DMS114 treated with DMSO at 0.1 percent for 48 hours (cell line): ENCODE measurements around the gene C6orf132.

Source experiments
- DNase-seq: peaks from one replicate; lab custom pipeline; 2025; ENCODE audit not compliant: unreplicated experiment; lab: John Stamatoyannopoulos, UW

Gene C6orf132

DNA sequence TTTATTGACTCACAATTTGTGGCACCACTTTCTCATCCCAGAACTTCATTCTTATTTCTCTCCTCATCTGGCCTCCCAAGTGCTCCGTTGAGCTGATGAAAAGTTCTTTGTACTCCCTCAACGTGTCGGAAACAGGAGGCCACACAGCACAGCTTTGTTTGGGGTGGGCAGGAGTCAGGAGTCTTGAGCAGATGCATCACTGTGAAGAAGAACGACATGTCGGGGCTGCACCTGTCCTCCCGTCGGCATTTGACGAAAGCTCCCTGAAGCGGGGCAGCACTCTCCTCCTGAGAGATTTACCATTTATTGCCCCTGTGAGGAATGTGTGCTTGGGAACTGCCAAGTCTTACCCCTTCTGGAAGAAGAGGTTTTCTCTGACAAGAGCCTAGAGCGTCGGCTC, 64.0 kb downstream of the C6orf132 start:
- DNase-seq: no peak

DNA sequence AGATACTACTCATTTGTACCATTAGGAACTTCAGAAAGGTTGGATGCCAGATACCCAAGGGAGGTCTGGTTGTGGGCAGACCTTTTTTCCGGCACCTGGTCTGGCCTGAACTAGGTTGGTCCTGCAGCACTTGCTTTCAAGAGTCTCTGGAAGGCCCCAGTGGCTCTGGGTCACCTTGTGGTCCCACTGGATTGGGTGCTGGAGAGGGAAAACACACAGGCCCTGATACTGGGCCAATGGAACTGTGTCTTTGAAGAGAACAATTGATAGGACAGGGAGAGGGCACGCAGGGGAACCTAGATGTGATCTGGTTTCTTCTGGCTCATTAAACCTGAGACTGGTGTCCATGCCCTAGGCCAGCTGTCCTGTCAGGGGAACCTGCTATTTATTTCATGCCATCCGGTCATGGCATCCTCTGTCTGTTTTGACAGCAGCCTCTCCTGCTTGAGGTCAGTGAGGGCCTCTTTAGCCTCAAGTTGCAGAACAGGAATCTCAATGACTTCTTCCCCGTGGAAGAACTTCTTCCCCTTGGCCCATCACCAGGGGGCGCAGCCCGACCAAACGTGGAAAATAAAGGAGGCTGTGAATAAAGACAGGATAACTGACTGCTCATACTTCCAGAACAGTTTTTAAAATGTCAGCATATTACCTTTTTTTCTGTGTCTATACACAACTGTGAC, 67.1 kb downstream of the C6orf132 start:
- peak; percentile 67 for DNase-seq

DNA sequence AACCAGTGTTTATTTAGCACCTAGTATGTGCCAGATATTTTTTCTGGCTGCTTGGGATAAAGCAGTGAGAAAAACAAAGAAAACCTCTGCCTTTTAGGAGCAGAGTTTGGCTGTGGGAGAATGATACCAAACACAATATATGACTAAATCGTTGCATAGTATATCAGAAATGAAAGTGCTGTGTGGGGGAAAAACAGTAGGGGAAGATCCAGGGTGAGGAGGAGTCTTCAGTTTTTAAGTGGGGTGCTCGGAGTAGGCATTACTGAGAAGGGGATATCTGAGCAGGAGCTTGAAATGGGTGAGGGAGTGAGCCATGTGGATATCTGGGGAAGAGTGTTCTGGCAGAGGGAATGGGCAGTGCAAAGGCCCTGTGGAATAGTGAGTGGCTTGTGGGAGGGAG, 69.1 kb downstream of the C6orf132 start:
- DNase-seq: no peak

DNA sequence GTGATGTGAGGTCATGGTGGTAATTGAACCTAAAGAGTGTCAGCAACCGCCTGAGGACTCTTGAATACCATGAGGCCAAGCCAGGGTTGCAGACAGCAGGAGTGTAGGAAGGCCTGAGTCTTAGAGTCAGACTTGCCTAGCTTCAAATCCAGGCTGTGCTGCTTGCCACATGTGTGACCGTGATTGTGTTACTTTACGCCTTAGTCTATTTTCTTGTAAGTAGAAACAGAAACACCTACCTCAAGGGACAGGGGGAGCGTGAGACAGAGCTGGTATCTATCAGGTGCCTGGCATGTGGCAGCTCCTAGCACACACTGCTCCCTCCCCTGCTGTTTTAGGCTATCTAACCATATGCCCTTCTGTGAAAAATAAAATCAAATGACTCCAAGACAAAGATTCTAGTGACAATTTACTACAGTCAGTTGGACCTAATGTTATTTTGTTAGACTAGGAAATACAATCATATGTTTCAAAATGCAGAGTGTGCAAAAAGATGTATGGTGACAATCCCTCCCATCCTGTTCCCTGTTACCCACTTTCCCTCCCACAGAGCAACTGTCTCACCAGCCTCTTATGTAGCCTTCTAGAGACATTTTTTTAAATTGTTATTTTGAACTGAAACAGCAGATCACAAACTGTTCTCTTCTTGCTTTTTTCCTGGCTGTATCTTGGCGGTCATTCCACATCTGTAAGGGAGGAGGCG, 70.4 kb downstream of the C6orf132 start:
- DNase-seq: no peak

DNA sequence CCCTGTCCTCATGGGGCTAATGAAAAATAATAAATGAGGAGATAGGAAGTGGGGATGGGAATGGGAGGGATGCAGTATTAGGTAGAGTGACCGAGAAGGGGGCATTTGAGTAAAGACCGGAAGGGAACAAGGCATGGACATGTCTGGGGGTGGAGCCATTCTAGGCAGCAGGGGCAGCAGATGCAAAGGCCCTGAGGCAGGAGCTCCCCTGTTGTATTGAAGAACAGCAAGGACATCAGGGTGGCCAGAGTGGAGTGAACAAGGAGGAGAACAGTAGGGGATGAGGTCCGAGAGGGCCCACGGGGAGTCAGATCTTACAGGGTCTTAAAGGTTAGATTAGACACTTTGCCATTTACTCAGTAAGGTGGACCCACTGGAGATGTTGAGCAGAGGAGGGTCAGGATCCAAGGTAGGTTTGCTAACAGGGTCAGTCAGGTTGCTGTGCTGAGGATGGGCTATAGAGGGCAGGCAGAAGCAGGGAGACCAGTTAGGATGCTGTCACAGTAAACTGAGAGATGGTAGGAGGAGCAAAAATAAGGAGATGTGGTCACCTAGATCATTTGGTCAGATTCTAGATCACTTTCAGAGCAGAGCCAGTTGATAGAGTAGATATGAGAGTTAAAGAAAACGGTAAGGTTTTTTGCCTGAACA, 73.4 kb downstream of the C6orf132 start:
- no peak for DNase-seq

DNA sequence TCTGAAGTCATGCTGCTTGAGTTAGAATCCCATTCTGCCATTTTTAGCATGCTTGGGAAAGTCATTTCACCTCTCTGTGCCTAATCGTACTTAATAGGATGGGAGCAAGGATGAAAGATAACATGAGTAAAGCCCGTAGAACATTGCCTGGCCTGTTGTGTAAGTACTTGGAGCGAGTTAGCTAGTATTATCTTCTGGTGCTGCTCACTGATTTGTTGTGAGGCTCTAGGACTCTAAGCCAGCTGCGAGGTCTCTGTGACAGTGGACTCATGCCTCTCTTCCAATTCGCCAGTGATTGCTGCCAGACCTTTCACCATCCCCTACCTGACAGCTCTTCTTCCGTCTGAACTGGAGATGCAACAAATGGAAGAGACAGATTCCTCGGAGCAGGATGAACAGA, 74.2 kb downstream of the C6orf132 start:
- DNase-seq: no peak

DNA sequence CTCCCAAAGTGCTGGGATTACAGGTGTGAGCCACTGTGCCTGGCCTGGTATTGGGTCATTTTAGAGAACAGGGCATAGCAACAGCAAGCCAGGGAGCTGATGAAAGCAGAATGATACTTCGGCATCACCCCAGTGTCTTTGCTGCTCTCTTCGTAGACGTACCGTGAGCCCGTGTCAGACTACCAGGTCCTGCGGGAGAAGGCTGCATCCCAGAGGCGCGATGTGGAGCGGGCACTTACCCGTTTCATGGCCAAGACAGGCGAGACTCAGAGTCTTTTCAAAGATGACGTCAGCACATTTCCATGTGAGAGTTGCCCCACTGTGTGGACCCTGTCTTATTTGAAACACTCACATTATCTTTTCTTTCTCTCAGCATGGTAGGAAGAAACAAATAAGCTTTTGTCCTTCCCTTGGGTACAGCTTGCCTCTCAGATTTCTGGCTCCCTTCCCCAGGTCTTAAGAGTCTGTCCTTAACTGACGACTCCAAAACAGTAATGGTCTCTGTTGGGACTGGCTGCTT, 76.2 kb downstream of the C6orf132 start:
- DNase-seq: no peak

DNA sequence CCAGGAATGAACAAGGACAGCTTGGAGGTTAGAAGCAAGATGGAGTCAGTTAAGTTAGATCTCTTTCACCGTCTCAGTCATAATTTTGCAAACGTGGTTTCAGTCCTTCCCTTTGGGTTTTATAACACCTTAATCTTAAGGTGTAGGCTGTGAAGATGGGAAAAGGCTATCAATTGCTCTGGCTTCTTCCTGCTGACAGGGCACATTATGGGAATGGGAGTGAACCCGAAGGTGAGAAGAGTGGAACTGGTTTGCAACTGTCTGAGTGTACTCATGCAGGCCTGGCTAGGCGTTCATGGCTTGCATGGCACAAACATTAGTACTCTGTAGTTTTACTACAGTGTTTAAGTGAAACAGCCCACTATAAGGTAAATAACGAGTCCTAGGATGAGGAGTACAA, 82.7 kb downstream of the C6orf132 start:
- DNase-seq: no peak

DNA sequence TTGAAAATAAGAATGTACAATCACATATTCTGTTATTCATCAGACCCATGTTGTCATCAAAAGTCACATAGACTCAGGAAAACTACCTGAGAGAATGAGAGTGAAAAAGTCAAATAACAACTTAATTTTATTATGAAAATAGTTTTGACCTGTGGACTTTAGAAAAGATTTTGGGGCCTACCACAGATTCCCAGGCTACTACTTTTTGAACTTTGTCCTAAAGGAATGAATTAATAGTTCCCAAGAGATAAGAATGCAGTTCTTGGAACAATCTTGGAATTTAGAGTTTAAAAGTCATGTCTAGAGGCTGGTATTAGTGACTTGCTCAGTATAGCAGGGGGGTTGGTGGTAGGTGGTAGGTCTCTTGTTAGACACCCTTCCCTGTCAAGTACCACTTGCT, 88.8 kb downstream of the C6orf132 start:
- DNase-seq: no peak

DNA sequence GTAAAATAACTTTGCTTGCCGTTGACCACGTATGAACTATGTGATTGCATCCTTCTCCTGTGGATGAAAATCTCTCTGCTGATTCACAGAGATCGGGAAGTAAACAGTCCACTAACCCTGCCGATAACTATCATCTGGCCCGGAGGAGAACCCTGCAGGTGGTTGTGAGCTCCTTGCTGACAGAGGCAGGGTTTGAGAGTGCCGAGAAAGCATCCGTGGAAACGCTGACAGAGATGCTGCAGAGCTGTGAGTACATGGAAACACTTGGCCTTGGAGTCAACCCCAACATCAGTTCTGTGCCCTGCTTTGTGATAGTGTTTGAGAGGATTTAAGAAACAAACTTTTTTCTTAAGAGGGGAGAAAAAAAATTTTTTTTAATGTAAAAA, 91.2 kb downstream of the C6orf132 start:
- DNase-seq: no peak
